Osteoblast (primary cell): ENCODE data around the gene ANTXR2. TPM values are rescaled to one million over a fixed set of nuclear protein-coding genes. Genes with fewer than 3 reads are reported as not detected.
A peak's percentile ranks its signal among the peaks of the same experiment; 100 is the strongest.

Experiments used
- DNase-seq: peaks from one replicate; pipeline ENCODE4 v3.0.0; 2011; ENCODE audit warnings: low spot score, mixed read lengths; ENCODE audit not compliant: insufficient read length; ENCODE audit errors: missing footprints
- H2AFZ ChIP-seq: 2 replicates; pipeline ENCODE4 v1.6.0; 2011; ENCODE audit warnings: mild to moderate bottlenecking, low read length
- H3K27ac ChIP-seq: 2 replicates; pipeline ENCODE4 v1.5.1; 2011; ENCODE audit warnings: mild to moderate bottlenecking, low read depth, low read length, moderate library complexity
- H3K27me3 ChIP-seq: 2 replicates; pipeline ENCODE4 v1.6.0; 2012; ENCODE audit warnings: mild to moderate bottlenecking, control low read depth, inconsistent platforms, low read length, moderate library complexity; ENCODE audit not compliant: insufficient read depth
- H3K36me3 ChIP-seq: 2 replicates; pipeline ENCODE4 v1.5.1; 2011; ENCODE audit warnings: mild to moderate bottlenecking, low read length, control low read depth, moderate library complexity; ENCODE audit not compliant: insufficient read depth
- H3K4me1 ChIP-seq: 2 replicates; pipeline ENCODE4 v1.5.1; 2011; ENCODE audit warnings: mild to moderate bottlenecking, low read length, control low read depth, moderate library complexity; ENCODE audit not compliant: insufficient read depth
- H3K4me2 ChIP-seq: 2 replicates; pipeline ENCODE4 v1.6.0; 2011; ENCODE audit warnings: mild to moderate bottlenecking, low read length; ENCODE audit not compliant: insufficient read depth
- H3K4me3 ChIP-seq: fragments of 200-600 bp; sonication (generic); 3 replicates; pipeline ENCODE4 v1.5.1; 2012; ENCODE audit warnings: mild to moderate bottlenecking, low read length, inconsistent platforms; ENCODE audit not compliant: insufficient read depth
- H3K79me2 ChIP-seq: 2 replicates; pipeline ENCODE4 v1.6.0; 2012; ENCODE audit warnings: mild to moderate bottlenecking, low read length, control low read depth, inconsistent platforms; ENCODE audit not compliant: insufficient read depth
- H3K9me3 ChIP-seq: 2 replicates; pipeline ENCODE4 v1.5.1; 2011; ENCODE audit warnings: low read depth, low read length, control low read depth
- H4K20me1 ChIP-seq: 2 replicates; pipeline ENCODE4 v1.6.0; 2012; ENCODE audit warnings: mild to moderate bottlenecking, low read length, control low read depth; ENCODE audit not compliant: insufficient read depth
- total RNA-seq: library from RNA; depleted of rRNA; stranded (reverse); fragments of >200 nt; gene quantifications from 2 replicates; pipeline ENCODE4 v1.2.3, GENCODE V29; 2012
- TF ChIP-seq, protein P1 (sequence below): IDR thresholded peaks from 2 replicates; pipeline ENCODE4 v1.5.1; 2011; ENCODE audit warnings: mild to moderate bottlenecking, low read depth, low read length, moderate library complexity; ENCODE audit errors: extremely low read depth

The ANTXR2 gene
- total RNA-seq, 1 donor: 97.4 TPM

DNA sequence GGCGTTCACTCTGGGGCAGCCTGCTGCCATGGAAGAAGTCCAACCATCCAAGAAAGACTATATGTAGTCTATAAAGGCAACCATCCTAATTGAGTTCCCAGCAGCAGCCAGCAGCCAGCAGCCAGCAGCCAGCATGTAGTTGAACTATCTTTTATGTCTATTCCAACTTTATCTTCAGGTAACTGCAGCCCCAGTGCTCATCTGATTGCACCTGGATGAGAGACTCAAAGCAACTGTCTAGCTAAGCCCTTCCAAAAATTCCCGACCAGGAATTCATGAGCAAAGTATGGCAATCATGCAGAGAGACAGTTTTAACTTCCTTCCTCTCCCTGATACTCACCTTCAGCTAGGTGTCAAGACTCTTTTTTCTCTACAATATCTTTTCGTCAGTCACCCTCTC is 216.8 kb downstream of the ANTXR2 start:
- no peaks in the 10 kb centered on the region for H3K9me3 ChIP-seq
- no peaks in the 10 kb centered on the region for H3K27me3 ChIP-seq
- H3K79me2 ChIP-seq: no peaks in the 10 kb centered on the region
- no peak overlapping the region for H3K4me2 ChIP-seq
- no peak overlapping the region for H2AFZ ChIP-seq
- peaks cover 3% of the 10 kb centered on the region for H3K4me1 ChIP-seq
- no peaks in the 10 kb centered on the region for H4K20me1 ChIP-seq
- no peak overlapping the region for H3K27ac ChIP-seq
- no peak for DNase-seq
- no peaks in the 10 kb centered on the region for H3K36me3 ChIP-seq
- H3K4me3 ChIP-seq: no peak overlapping the region
- TF ChIP-seq, protein P1, sequence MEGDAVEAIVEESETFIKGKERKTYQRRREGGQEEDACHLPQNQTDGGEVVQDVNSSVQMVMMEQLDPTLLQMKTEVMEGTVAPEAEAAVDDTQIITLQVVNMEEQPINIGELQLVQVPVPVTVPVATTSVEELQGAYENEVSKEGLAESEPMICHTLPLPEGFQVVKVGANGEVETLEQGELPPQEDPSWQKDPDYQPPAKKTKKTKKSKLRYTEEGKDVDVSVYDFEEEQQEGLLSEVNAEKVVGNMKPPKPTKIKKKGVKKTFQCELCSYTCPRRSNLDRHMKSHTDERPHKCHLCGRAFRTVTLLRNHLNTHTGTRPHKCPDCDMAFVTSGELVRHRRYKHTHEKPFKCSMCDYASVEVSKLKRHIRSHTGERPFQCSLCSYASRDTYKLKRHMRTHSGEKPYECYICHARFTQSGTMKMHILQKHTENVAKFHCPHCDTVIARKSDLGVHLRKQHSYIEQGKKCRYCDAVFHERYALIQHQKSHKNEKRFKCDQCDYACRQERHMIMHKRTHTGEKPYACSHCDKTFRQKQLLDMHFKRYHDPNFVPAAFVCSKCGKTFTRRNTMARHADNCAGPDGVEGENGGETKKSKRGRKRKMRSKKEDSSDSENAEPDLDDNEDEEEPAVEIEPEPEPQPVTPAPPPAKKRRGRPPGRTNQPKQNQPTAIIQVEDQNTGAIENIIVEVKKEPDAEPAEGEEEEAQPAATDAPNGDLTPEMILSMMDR: no peak

DNA sequence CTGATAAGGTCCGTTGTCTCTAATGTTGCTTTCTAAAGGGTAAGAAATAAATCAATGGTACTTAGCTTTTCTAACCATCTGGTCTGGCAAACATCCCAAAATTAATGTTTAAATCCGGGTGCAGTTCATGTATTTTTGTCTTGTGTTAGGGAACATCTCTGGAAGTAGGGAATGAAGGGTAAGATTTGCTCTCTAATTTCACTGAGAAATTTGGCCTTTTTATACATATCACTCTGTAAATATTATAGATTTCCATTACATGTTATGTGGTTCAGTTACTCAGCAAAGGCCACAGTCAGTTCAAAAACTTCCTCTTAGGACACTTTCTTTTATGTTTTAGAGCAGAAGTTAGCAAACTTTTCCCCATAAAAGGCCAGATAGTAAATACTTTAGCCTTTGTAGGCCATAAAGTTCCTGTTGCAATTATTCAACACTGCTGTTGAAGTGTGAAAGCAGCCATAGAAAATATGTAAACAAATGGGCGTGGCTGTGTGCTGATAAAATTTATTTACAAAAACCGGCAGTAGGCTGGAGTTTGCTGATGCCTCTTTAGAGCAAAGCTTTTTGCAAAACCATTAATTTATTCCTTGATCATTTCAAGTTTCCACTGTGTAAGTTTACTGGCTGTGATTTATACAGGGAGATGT is 218.1 kb downstream of the ANTXR2 start:
- Histone ChIP-seq H3K4me1 (peaks cover 3% of the 10 kb centered on the region), H3K9me3 (no peaks in the 10 kb centered on the region), H3K36me3 (no peaks in the 10 kb centered on the region), H3K4me2 (no peak overlapping the region), H3K27me3 (no peaks in the 10 kb centered on the region), H3K79me2 (no peaks in the 10 kb centered on the region), H2AFZ (no peak overlapping the region), H4K20me1 (no peaks in the 10 kb centered on the region), H3K27ac (no peak overlapping the region), H3K4me3 (no peak overlapping the region)
- DNase-seq: no peak
- TF ChIP-seq, protein P1: no peak

DNA sequence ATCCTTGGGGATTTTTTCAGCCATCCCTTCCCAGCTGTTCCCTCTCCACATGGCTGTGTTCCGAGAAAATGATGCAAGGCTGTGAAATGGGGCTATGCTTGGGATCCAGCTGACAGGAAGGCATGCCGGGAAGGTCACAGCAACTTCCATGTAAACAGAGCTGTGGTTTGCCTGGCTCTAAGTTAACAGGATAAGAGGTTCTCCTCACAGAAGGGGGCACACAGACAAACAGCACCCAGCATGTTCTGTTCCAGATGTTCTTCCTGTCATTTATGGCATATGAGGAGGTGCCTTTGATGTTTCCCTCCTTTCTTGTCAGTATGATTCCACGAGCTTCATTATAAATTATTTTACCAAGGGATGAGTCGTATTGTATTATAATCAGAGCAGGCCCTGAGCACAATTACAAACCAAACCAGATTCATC is 220.7 kb downstream of the ANTXR2 start:
- H3K9me3 ChIP-seq: no peaks in the 10 kb centered on the region
- TF ChIP-seq, protein P1: no peak
- H3K4me2 ChIP-seq: peak overlapping the region; percentile 37
- no peak overlapping the region for H3K27ac ChIP-seq
- H3K4me1 ChIP-seq: peaks cover 3% of the 10 kb centered on the region
- H4K20me1 ChIP-seq: no peaks in the 10 kb centered on the region
- H3K36me3 ChIP-seq: no peaks in the 10 kb centered on the region
- H3K27me3 ChIP-seq: no peaks in the 10 kb centered on the region
- DNase-seq: no peak
- H3K4me3 ChIP-seq: no peak overlapping the region
- H2AFZ ChIP-seq: peak overlapping the region; percentile 83
- H3K79me2 ChIP-seq: no peaks in the 10 kb centered on the region

DNA sequence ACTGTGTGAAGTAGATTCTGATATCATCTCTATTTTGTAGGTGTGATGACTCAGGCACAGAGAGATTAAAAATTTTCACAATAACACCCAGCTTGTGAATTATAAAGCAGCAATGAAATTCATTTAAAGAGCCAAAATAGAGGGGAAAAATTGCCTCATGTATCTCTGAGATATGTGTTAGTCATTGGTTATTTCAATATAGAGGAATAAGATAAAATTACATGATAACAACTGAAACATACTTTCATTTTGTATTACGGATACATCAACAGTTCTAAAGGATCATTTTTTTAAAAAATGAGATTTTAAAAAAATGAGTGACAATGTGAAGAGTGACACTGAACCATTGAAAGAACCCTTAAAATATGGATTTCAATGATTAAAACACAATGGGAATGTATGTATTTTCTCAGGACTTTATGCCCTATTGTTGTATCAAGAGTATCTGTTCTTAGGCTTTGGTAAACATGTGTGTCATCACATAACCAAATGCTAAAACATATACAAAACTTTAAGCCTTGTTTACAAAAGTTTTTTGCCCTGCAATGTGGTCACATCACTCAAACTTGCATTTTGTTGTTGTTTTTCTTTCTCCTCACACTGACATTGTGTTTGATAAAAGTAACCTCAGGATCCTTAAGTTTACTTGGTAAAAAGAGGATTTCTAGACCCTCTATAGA is 221.3 kb downstream of the ANTXR2 start:
- Histone ChIP-seq H3K27me3 (no peaks in the 10 kb centered on the region), H3K36me3 (no peaks in the 10 kb centered on the region), H3K4me1 (peaks cover 3% of the 10 kb centered on the region), H3K4me2 (peak overlapping the region; percentile 37), H3K9me3 (no peaks in the 10 kb centered on the region), H3K27ac (no peak overlapping the region), H2AFZ (peak overlapping the region; percentile 83), H3K4me3 (peak overlapping the region; percentile 11), H4K20me1 (no peaks in the 10 kb centered on the region), H3K79me2 (no peaks in the 10 kb centered on the region)
- DNase-seq: no peak
- TF ChIP-seq, protein P1: no peak
